K562 (cell line): ENCODE results near the gene CALB2. TPM values are rescaled to one million over a fixed set of nuclear protein-coding genes. Genes with fewer than 3 reads are reported as not detected.

ENCODE experiments used
- ATAC-seq: fragments of 200-7000 bp; cut with Tn5 transposase; 3 replicates; pipeline ENCODE4 v1.9.1; 2020; ENCODE audit warnings: moderate library complexity
- BruUV-seq: library from RNA; stranded (reverse); fragments of 400-500 nt; replicated peaks from 2 replicates; lab custom pipeline; 2021; lab: Mats Ljungman, UMichigan
- CTCF ChIA-PET: fragments of 300-600 bp; formaldehyde crosslinking; extraction: SDS; loops from one replicate; lab custom pipeline; 2021; ENCODE audit warnings: low intra/inter-chr PET ratio; lab: Yijun Ruan, JAX
- POLR2A ChIA-PET: fragments of 300-600, 350-650 bp; sonication (Branson Sonifier 250); formaldehyde crosslinking; extraction: SDS; loops from one replicate; lab custom pipeline; 2021; ENCODE audit warnings: antibody characterized with exemption, inconsistent platforms; lab: Yijun Ruan, JAX
- DNase-seq, 4 experiments: peaks; one replicate each; pipeline versions ENCODE4 v3.0.0 to v3.0.0-alpha.2; 2011 to 2018; ENCODE audit warnings: low spot score in 3 of 4, mixed read lengths in 3 of 4; ENCODE audit errors: extremely low read depth in 1 of 4
- FAIRE-seq: peaks from 2 replicates; lab custom pipeline; 2011; peaks lifted over from hg19 to GRCh38; lab: Jason Lieb, UNC
- H2AFZ ChIP-seq: 2 replicates; pipeline ENCODE4 v1.6.0; 2011; ENCODE audit warnings: low read depth, low read length, control low read depth, inconsistent platforms
- H3K27ac ChIP-seq: fragments of 200-600 bp; 3 replicates; pipeline ENCODE4 v1.8.0; 2011; ENCODE audit warnings: low read depth, mild to moderate bottlenecking, control low read depth, inconsistent platforms, low read length, moderate library complexity, mixed read lengths; ENCODE audit errors: extremely low read depth
- H3K27me3 ChIP-seq, 2 experiments: fragments of 300-600 bp in 1 of 2; 2 replicates in 1 of 2; 3 replicates in 1 of 2; pipeline versions ENCODE4 v1.6.0 to v1.8.0; 2011; ENCODE audit warnings: inconsistent platforms in 2 of 2, low read length in 2 of 2, mild to moderate bottlenecking in 1 of 2, mixed read lengths in 1 of 2, moderate library complexity in 1 of 2; ENCODE audit not compliant: control insufficient read depth in 2 of 2, insufficient read depth in 2 of 2
- H3K36me3 ChIP-seq: fragments of 300-600 bp; 3 replicates; pipeline ENCODE4 v1.8.0; 2011; ENCODE audit warnings: mild to moderate bottlenecking, low read length, inconsistent platforms; ENCODE audit not compliant: control insufficient read depth, insufficient read depth
- H3K4me1 ChIP-seq, 2 experiments: fragments of 200-600 bp in 1 of 2; replicated peaks in 1 of 2; 2 replicates in 1 of 2; 3 replicates in 1 of 2; pipeline versions ENCODE4 v1.5.1 to v1.8.0; 2011; ENCODE audit warnings: inconsistent platforms in 2 of 2, low read length in 2 of 2, mild to moderate bottlenecking in 1 of 2, mixed read lengths in 1 of 2, moderate library complexity in 1 of 2; ENCODE audit not compliant: control insufficient read depth in 2 of 2, insufficient read depth in 2 of 2
- H3K4me2 ChIP-seq: 2 replicates; pipeline ENCODE4 v1.6.1; 2011; ENCODE audit warnings: low read length, control low read depth, inconsistent platforms, mixed read lengths; ENCODE audit not compliant: insufficient read depth
- H3K4me3 ChIP-seq: fragments of 200-600 bp; sonication (generic), shearing (Covaris generic); 2 replicates; pipeline ENCODE4 v1.5.1; 2016; ENCODE audit warnings: control low read depth, inconsistent platforms
- H3K79me2 ChIP-seq: fragments of 200-600 bp; 3 replicates; pipeline ENCODE4 v1.8.0; 2011; ENCODE audit warnings: low read length, inconsistent platforms; ENCODE audit not compliant: control insufficient read depth, insufficient read depth
- H3K9ac ChIP-seq, 2 experiments: 2 replicates each; pipeline versions ENCODE4 v1.6.0 to v1.6.1; 2011; ENCODE audit warnings: low read depth in 2 of 2, low read length in 2 of 2, control low read depth in 1 of 2, inconsistent platforms in 1 of 2, mild to moderate bottlenecking in 1 of 2, mixed read lengths in 1 of 2; ENCODE audit not compliant: insufficient read depth in 1 of 2
- H3K9me1 ChIP-seq: one replicate; pipeline ENCODE4 v1.6.0; 2011; ENCODE audit warnings: inconsistent platforms, mild to moderate bottlenecking, low read length, moderate library complexity; ENCODE audit not compliant: control insufficient read depth, insufficient read depth
- H3K9me3 ChIP-seq: replicated peaks from 2 replicates; pipeline ENCODE4 v1.5.1; 2011; ENCODE audit warnings: low read depth, low read length, inconsistent platforms; ENCODE audit not compliant: control insufficient read depth, insufficient read depth
- H4K20me1 ChIP-seq: replicated peaks from 2 replicates; pipeline ENCODE4 v1.6.1; 2011; ENCODE audit warnings: low read length, inconsistent platforms, mixed read lengths; ENCODE audit not compliant: control insufficient read depth, insufficient read depth
- ZBTB1 ChIP-seq: sonication (generic); formaldehyde crosslinking; IDR thresholded peaks from 2 replicates; pipeline ENCODE4 v1.8.1; 2023; ENCODE audit warnings: missing genetic modification reagents, low read depth, mild to moderate bottlenecking, borderline replicate concordance
- ZFP1 ChIP-seq: fragments of 450-650 bp; formaldehyde crosslinking; IDR thresholded peaks from 2 replicates; pipeline ENCODE4 v1.4.0; 2020; ENCODE audit warnings: mild to moderate bottlenecking, mixed read lengths
- ZNF184 ChIP-seq: sonication (generic); formaldehyde crosslinking; IDR thresholded peaks from 2 replicates; pipeline ENCODE4 v1.5.0; 2020; ENCODE audit warnings: missing genetic modification reagents
- ZNF444 ChIP-seq: fragments of 250-450 bp; sonication (Bioruptor Pico); IDR thresholded peaks from 2 replicates; pipeline ENCODE4 v1.4.0; 2020; ENCODE audit warnings: mild to moderate bottlenecking, moderate library complexity
- WGBS: fragments of 100-300 bp; shearing (Covaris generic); methylation state at CpG from one replicate; pipeline ENCODE4 v1.1.6; 2016; ENCODE audit warnings: low coverage, mixed read lengths; ENCODE audit not compliant: insufficient coverage; ENCODE audit errors: missing lambda C conversion rate; 5-methylcytosine and 5-hydroxymethylcytosine counted together
- in situ Hi-C: fragments of 300-500 bp; cut with MboI; formaldehyde crosslinking; loops from 4 replicates; pipeline ENCODE4 v1.15.0; 2018; ENCODE audit warnings: inconsistent platforms, mixed read lengths
- intact Hi-C: fragments of 100-400 bp; cut with micrococcal nuclease; formaldehyde crosslinking; loops from 2 replicates; pipeline ENCODE4 v1.14.2; 2022
- polyA plus RNA-seq, 8 experiments: library from polyadenylated mRNA; depleted of rRNA in 4 of 8; stranded (reverse) in 5 of 8; unstranded in 3 of 8; fragments of >200 nt; fragmentation: Nextera tagmentation in 2 of 8; fragmentation: Illumina TruSeq in 1 of 8; extraction: Ambion mirVana in 2 of 8; extraction: Trizol in 1 of 8; gene quantifications; 2 replicates each; pipeline versions ENCODE4 v1.2.1 to v1.2.3, GENCODE V29; 2011 to 2014; ENCODE audit warnings: inconsistent platforms in 1 of 8, missing spikeins in 1 of 8
- total RNA-seq, 7 experiments: library from RNA; depleted of rRNA in 6 of 7; stranded (reverse); fragments of >200 nt in 6 of 7; fragmentation: Illumina TruSeq in 2 of 7; extraction: Trizol in 2 of 7; gene quantifications; 2 replicates each; pipeline versions ENCODE4 v1.2.1 to v1.2.3, GENCODE V29; 2011 to 2021; ENCODE audit warnings: low replicate concordance in 1 of 7
- TF ChIP-seq, protein P1 (sequence below): IDR thresholded peaks from 2 replicates; pipeline ENCODE4 v1.6.1; 2016; ENCODE audit warnings: missing genetic modification characterization, missing compliant biosample characterization
- TF ChIP-seq, protein P2 (sequence below): sonication (generic); formaldehyde crosslinking; IDR thresholded peaks from 2 replicates; pipeline ENCODE4 v1.8.0; 2022; ENCODE audit warnings: missing genetic modification reagents, mild to moderate bottlenecking, borderline replicate concordance
- TF ChIP-seq, protein P3 (sequence below): sonication (generic); formaldehyde crosslinking; IDR thresholded peaks from 2 replicates; pipeline ENCODE4 v1.8.0; 2022; ENCODE audit warnings: missing genetic modification reagents, mild to moderate bottlenecking, borderline replicate concordance
- TF ChIP-seq, protein P4 (sequence below): fragments of 450-650 bp; IDR thresholded peaks from 2 replicates; pipeline ENCODE4 v1.7.1; 2018; ENCODE audit warnings: mild to moderate bottlenecking, low read depth; ENCODE audit not compliant: partially characterized antibody

Gene CALB2
- total and polyA plus RNA-seq, 9 of the 15 experiments (the other 6 are each of a cell fraction or from before 2014, with no cell fraction given) = not detected

DNA sequence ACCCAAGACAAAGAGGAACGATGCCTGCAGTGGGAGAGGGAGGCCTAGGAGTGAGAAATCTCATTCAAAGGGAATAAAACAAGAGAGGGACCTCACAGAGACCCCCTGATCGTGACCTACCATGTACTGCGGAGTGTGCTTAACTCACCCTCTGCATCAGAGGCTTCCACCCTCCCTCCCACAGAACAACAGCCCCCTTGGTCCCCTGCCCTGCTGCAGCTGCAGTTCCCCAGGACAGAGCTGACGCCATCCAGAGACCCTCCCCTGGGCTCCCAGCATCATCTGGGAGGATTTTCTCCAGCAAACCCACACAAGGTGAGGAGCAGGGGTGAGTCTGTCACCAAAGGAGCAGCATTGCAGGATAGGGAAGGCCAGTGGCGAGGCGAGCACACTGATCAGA is 43.5 kb downstream of the CALB2 start (continued):
- TF ChIP-seq, protein P1, sequence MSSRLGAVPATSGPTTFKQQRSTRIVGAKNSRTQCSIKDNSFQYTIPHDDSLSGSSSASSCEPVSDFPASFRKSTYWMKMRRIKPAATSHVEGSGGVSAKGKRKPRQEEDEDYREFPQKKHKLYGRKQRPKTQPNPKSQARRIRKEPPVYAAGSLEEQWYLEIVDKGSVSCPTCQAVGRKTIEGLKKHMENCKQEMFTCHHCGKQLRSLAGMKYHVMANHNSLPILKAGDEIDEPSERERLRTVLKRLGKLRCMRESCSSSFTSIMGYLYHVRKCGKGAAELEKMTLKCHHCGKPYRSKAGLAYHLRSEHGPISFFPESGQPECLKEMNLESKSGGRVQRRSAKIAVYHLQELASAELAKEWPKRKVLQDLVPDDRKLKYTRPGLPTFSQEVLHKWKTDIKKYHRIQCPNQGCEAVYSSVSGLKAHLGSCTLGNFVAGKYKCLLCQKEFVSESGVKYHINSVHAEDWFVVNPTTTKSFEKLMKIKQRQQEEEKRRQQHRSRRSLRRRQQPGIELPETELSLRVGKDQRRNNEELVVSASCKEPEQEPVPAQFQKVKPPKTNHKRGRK (tag) = no peak
- TF ChIP-seq, protein P2, sequence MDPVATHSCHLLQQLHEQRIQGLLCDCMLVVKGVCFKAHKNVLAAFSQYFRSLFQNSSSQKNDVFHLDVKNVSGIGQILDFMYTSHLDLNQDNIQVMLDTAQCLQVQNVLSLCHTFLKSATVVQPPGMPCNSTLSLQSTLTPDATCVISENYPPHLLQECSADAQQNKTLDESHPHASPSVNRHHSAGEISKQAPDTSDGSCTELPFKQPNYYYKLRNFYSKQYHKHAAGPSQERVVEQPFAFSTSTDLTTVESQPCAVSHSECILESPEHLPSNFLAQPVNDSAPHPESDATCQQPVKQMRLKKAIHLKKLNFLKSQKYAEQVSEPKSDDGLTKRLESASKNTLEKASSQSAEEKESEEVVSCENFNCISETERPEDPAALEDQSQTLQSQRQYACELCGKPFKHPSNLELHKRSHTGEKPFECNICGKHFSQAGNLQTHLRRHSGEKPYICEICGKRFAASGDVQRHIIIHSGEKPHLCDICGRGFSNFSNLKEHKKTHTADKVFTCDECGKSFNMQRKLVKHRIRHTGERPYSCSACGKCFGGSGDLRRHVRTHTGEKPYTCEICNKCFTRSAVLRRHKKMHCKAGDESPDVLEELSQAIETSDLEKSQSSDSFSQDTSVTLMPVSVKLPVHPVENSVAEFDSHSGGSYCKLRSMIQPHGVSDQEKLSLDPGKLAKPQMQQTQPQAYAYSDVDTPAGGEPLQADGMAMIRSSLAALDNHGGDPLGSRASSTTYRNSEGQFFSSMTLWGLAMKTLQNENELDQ = no peak
- TF ChIP-seq, protein P3, sequence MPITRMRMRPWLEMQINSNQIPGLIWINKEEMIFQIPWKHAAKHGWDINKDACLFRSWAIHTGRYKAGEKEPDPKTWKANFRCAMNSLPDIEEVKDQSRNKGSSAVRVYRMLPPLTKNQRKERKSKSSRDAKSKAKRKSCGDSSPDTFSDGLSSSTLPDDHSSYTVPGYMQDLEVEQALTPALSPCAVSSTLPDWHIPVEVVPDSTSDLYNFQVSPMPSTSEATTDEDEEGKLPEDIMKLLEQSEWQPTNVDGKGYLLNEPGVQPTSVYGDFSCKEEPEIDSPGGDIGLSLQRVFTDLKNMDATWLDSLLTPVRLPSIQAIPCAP (CRISPR knock-in tag) = no peak
- TF ChIP-seq ZNF444 (CRISPR knock-in tag) (no peak), ZFP1 (CRISPR knock-in tag) (no peak)

DNA sequence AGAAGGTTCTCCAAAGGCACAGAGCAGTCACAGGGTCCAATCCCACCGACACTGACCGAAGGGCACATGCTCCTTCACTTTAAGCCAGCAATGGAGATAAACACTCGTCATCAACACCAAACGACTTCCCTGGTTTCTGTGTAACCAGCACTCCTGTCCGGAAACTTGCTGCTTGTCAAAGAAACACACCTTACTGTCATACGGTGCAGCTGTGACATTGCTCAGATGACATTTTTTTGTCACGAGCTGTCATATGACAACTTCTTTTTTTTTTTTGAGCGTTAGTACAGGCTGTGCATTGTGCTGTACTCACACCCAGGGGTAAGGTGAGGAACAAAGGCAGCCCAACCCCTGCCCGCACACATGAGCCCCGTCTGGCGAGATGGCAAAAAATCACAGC is 44.2 kb downstream of the CALB2 start:
- no peaks in the 10 kb centered on the region for H3K9me1 ChIP-seq
- H3K9me3 ChIP-seq = no peaks in the 10 kb centered on the region; the same call in 1 of the 2 replicates
- WGBS = under 1% methylated on average over 11 of the region's 11 CpGs
- peaks cover 20 to 48% of the 10 kb centered on the region in 2 experiments; a peak in 4 of 5 replicates for H3K27me3 ChIP-seq
- DNase-seq (no peak), ATAC-seq (no peak), FAIRE-seq (no peak)
- H3K36me3 ChIP-seq = no peaks in the 10 kb centered on the region
- intact Hi-C loops = no loop called here
- H3K4me1 ChIP-seq = no peaks in the 10 kb centered on the region
- no peak overlapping the region for H3K27ac ChIP-seq
- ChIA-PET CTCF (interaction anchor here (0.7 kb wide), 1 partner anchor 91 kb away, joined by 3 read pairs; no protein-coding TSS in a partner anchor), POLR2A (no interaction called here)
- no peak overlapping the region for H3K4me3 ChIP-seq
- no peak overlapping the region for H2AFZ ChIP-seq
- no peak overlapping the region for H3K4me2 ChIP-seq
- in situ Hi-C loops = no loop called here
- H3K9ac ChIP-seq = no peak overlapping the region
- H4K20me1 ChIP-seq = no peaks in the 10 kb centered on the region
- no peaks in the 10 kb centered on the region for H3K79me2 ChIP-seq
- BruUV-seq = no TSS peak
- TF ChIP-seq ZBTB1 (CRISPR knock-in tag) = no peak
- TF ChIP-seq ZNF184 (CRISPR knock-in tag) = no peak
- TF ChIP-seq, protein P4, sequence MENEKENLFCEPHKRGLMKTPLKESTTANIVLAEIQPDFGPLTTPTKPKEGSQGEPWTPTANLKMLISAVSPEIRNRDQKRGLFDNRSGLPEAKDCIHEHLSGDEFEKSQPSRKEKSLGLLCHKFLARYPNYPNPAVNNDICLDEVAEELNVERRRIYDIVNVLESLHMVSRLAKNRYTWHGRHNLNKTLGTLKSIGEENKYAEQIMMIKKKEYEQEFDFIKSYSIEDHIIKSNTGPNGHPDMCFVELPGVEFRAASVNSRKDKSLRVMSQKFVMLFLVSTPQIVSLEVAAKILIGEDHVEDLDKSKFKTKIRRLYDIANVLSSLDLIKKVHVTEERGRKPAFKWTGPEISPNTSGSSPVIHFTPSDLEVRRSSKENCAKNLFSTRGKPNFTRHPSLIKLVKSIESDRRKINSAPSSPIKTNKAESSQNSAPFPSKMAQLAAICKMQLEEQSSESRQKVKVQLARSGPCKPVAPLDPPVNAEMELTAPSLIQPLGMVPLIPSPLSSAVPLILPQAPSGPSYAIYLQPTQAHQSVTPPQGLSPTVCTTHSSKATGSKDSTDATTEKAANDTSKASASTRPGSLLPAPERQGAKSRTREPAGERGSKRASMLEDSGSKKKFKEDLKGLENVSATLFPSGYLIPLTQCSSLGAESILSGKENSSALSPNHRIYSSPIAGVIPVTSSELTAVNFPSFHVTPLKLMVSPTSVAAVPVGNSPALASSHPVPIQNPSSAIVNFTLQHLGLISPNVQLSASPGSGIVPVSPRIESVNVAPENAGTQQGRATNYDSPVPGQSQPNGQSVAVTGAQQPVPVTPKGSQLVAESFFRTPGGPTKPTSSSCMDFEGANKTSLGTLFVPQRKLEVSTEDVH = no peak
